Esophagus squamous epithelium (tissue), 4 donors: ENCODE data around the gene C6orf136.

Source experiments
- CTCF ChIP-seq, 6 experiments: fragments of 450-650 bp in 4 of 6; fragments of 200-600 bp in 2 of 6; sonication (generic) in 2 of 6; IDR thresholded peaks; one replicate each; pipeline ENCODE4 v1.5.1; 2016 to 2019; ENCODE audit warnings: antibody characterized with exemption in 6 of 6, mild to moderate bottlenecking in 4 of 6, moderate library complexity in 4 of 6
- POLR2A ChIP-seq, 4 donors: fragments of 450-650 bp; IDR thresholded peaks; one replicate each; pipeline ENCODE4 v1.6.1; 2017; ENCODE audit warnings: antibody characterized with exemption in 4 of 4, mild to moderate bottlenecking in 4 of 4, moderate library complexity in 3 of 4

- TF ChIP-seq POLR2A (IDR thresholded peaks at IDR 0.05): peak in 2 of 4 donors; percentile 31 to 72
- no peak for TF ChIP-seq CTCF (IDR thresholded peaks at IDR 0.05)
Observed at GRCh38 chr6:30686009-30686907, 39.3 kb downstream of the C6orf136 start, which contains the start of gene PPP1R18.
